GM19328 (cell line): Measurements from ENCODE around the gene LIG3.
"Not testable (repeated sequence)": the region's sequence is repeated elsewhere in the genome, so short reads cannot be mapped to it uniquely, and the experiment has no call there.

Experiments used
- ATAC-seq: cut with Tn5 transposase; IDR thresholded peaks from one replicate; pipeline ENCODE4 v1.9.1; 2021; ENCODE audit warnings: mild to moderate bottlenecking, moderate library complexity; ENCODE audit not compliant: unreplicated experiment

Gene LIG3

GRCh38 chr17:35030780-35031179 is 50.5 kb downstream of the LIG3 start:
- no peak for ATAC-seq

GRCh38 chr17:35038453-35038852 is 58.1 kb downstream of the LIG3 start:
- no peak for ATAC-seq

GRCh38 chr17:35041390-35041789 is 61.1 kb downstream of the LIG3 start:
- no peak for ATAC-seq

GRCh38 chr17:35044181-35044580 is 63.9 kb downstream of the LIG3 start:
- ATAC-seq, result no peak

GRCh38 chr17:35045458-35045979 is 65.2 kb downstream of the LIG3 start:
- ATAC-seq, result not testable (repeated sequence)

- ATAC-seq, result no peak
Observed at GRCh38 chr17:35046245-35046644, 65.9 kb downstream of the LIG3 start.

- no peak for ATAC-seq
Observed at GRCh38 chr17:35046740-35047283, 66.5 kb downstream of the LIG3 start.

GRCh38 chr17:35048685-35049379 is 68.5 kb downstream of the LIG3 start:
- no peak for ATAC-seq

- no peak for ATAC-seq
Observed at GRCh38 chr17:35050170-35050569, 69.9 kb downstream of the LIG3 start.

- ATAC-seq, result no peak
Observed at GRCh38 chr17:35051183-35051578, 70.9 kb downstream of the LIG3 start.

GRCh38 chr17:35051579-35052240 is 71.4 kb downstream of the LIG3 start:
- ATAC-seq, result no peak

- ATAC-seq, result no peak
Observed at GRCh38 chr17:35052241-35052610, 71.9 kb downstream of the LIG3 start.

GRCh38 chr17:35052780-35053179 is 72.5 kb downstream of the LIG3 start:
- no peak for ATAC-seq

- no peak for ATAC-seq
Observed at GRCh38 chr17:35053204-35053603, 72.9 kb downstream of the LIG3 start.

GRCh38 chr17:35056013-35056412 is 75.7 kb downstream of the LIG3 start:
- ATAC-seq, result no peak

- ATAC-seq, result no peak
Observed at GRCh38 chr17:35057332-35057915, 77.1 kb downstream of the LIG3 start.
